Measurements from ENCODE around the gene ARSD. TPM values are rescaled to one million over a fixed set of nuclear protein-coding genes. Genes with fewer than 3 reads are reported as not detected.

The ARSD gene
- total and polyA plus RNA-seq, 2 of the 8 experiments (the other 6 are each of a cell fraction or from before 2014, with no cell fraction given) = 1.8 to 3.2 TPM

- H3K4me1 ChIP-seq (replicated peaks in 1 of 4; ENCODE audit: control insufficient read depth in 3 of 4, insufficient read depth in 4 of 4, low read length in 3 of 4) = no peaks in the 10 kb centered on the region
- no peaks in the 10 kb centered on the region for H4K20me1 ChIP-seq (replicated peaks in 1 of 2; ENCODE audit: control insufficient read depth in 1 of 2, insufficient read depth in 2 of 2, low read length in 2 of 2)
- no peaks in the 10 kb centered on the region for H3K79me1 ChIP-seq (ENCODE audit: low read depth, low read length)
- H2BK120ac ChIP-seq (replicated peaks; ENCODE audit: low read depth, low read length) = no peak overlapping the region
- no peaks in the 10 kb centered on the region for H3K79me2 ChIP-seq (ENCODE audit: control insufficient read depth in 1 of 2, insufficient read depth in 2 of 2, low read length in 2 of 2)
- no peak overlapping the region for H4K5ac ChIP-seq (ENCODE audit: insufficient read length, low read depth, low read length)
- CTCF ChIA-PET (ENCODE audit: partially characterized antibody) = no interaction called here
- H3K23me2 ChIP-seq (ENCODE audit: low read depth, low read length) = no peaks in the 10 kb centered on the region
- no peak for FAIRE-seq
- H3K56ac ChIP-seq (replicated peaks; ENCODE audit: insufficient read length, low read depth, low read length) = no peak overlapping the region
- no peak overlapping the region for H2BK20ac ChIP-seq (ENCODE audit: low read length)
- H3K4ac ChIP-seq (replicated peaks; ENCODE audit: insufficient read length, low read depth, low read length) = no peak overlapping the region
- H2BK15ac ChIP-seq (ENCODE audit: low read length) = no peak overlapping the region
- H2BK12ac ChIP-seq (ENCODE audit: low read depth, low read length) = no peak overlapping the region
- no peak overlapping the region for H3K4me2 ChIP-seq (ENCODE audit: insufficient read depth in 1 of 2, low read depth in 2 of 2, low read length in 2 of 2)
- no peak overlapping the region for H4K8ac ChIP-seq (ENCODE audit: extremely low read depth, insufficient read depth, low read length)
- no peak overlapping the region for H2BK5ac ChIP-seq (ENCODE audit: low read depth, low read length)
- no peak overlapping the region for H2AK5ac ChIP-seq (ENCODE audit: low read depth, low read length)
- no peak overlapping the region for H4K91ac ChIP-seq (replicated peaks; ENCODE audit: insufficient read length, low read length)
- H3K9me3 ChIP-seq (ENCODE audit: insufficient read depth in 2 of 2, low read depth in 1 of 2, low read length in 1 of 2) = no peaks in the 10 kb centered on the region
- H2AFZ ChIP-seq (ENCODE audit: low read length) = no peak overlapping the region
- no peak for DNase-seq (ENCODE audit: low read depth in 1 of 2, low spot score in 2 of 2)
- POLR2A ChIA-PET (ENCODE audit: partially characterized antibody) = interaction anchor here (0.6 to 0.7 kb wide), 2 partner anchors 12 to 20 kb away, joined by 3 to 4 read pairs; no protein-coding TSS in a partner anchor
- H3K18ac ChIP-seq (ENCODE audit: extremely low read depth, low read length) = no peak overlapping the region
- no peak overlapping the region for H3K27ac ChIP-seq (ENCODE audit: low read depth, low read length)
- no peak overlapping the region for H3K9ac ChIP-seq (replicated peaks in 1 of 4; ENCODE audit: extremely low read depth in 1 of 4, low read depth in 3 of 4, low read length in 3 of 4)
- H3K23ac ChIP-seq (ENCODE audit: insufficient read length) = no peak overlapping the region
- H3K27me3 ChIP-seq (replicated peaks in 1 of 4; ENCODE audit: control insufficient read depth in 3 of 4, extremely low read depth in 1 of 4, insufficient read depth in 3 of 4, low read length in 3 of 4) = no peaks in the 10 kb centered on the region
- WGBS, 2 experiments (ENCODE audit: extremely low coverage in 1 of 2, insufficient coverage in 1 of 2, insufficient read length in 1 of 2, insufficient replicate concordance in 2 of 2, low coverage in 1 of 2, low lambda C conversion rate in 2 of 2, missing lambda C conversion rate in 1 of 2) = 88% methylated on average over 7 of the region's 7 CpGs; no CpG with 5 or more reads in 1 of the 2 experiments
- no peak overlapping the region for H3K14ac ChIP-seq (ENCODE audit: insufficient read length)
- H3K36me3 ChIP-seq (ENCODE audit: control insufficient read depth in 2 of 4, insufficient read depth in 4 of 4, low read length in 3 of 4) = peaks cover 0 to 3% (median 0%) of the 10 kb centered on the region in 4 experiments; a peak in 2 of 8 replicates
- no peak overlapping the region for H3K4me3 ChIP-seq (ENCODE audit: extremely low read depth in 1 of 4, insufficient read depth in 2 of 4, low read depth in 3 of 4, low read length in 4 of 4)
- no peak for TF ChIP-seq NANOG (IDR thresholded peaks at IDR 0.05; ENCODE audit: insufficient read depth, low read depth, low read length, poor library complexity, severe bottlenecking)
- TF ChIP-seq SIX5 (IDR thresholded peaks at IDR 0.05; ENCODE audit: low read depth, low read length) = no peak
- no peak for TF ChIP-seq CHD1 (IDR thresholded peaks at IDR 0.05; ENCODE audit: low read depth, low read length)
- TF ChIP-seq SIRT6 (IDR thresholded peaks at IDR 0.05; ENCODE audit: low read length) = no peak
- no peak for TF ChIP-seq JUND (IDR thresholded peaks at IDR 0.05; ENCODE audit: low read length)
- no peak for TF ChIP-seq CREB1 (IDR thresholded peaks at IDR 0.05)
- TF ChIP-seq FOSL1 (IDR thresholded peaks at IDR 0.05; ENCODE audit: insufficient read depth, low read depth, low read length) = no peak
- TF ChIP-seq GTF2F1 (IDR thresholded peaks at IDR 0.05; ENCODE audit: borderline replicate concordance, low read depth, low read length) = no peak
- no peak for TF ChIP-seq TAF7 (optimal IDR thresholded peaks at IDR 0.05; ENCODE audit: borderline replicate concordance, low read depth, low read length)
- no peak for TF ChIP-seq BRCA1 (IDR thresholded peaks at IDR 0.05; ENCODE audit: low read depth, low read length)
- TF ChIP-seq TEAD4 (IDR thresholded peaks at IDR 0.05; ENCODE audit: low read depth, low read length) = no peak
- no peak for TF ChIP-seq CTBP2 (IDR thresholded peaks at IDR 0.05; ENCODE audit: borderline replicate concordance, insufficient read depth, insufficient read length, low read length)
- no peak for TF ChIP-seq TCF12 (IDR thresholded peaks at IDR 0.05; ENCODE audit: low read depth, low read length)
- no peak for TF ChIP-seq ASH2L (IDR thresholded peaks at IDR 0.05; ENCODE audit: low read length)
- no peak for TF ChIP-seq GABPA (IDR thresholded peaks at IDR 0.05; ENCODE audit: borderline replicate concordance, insufficient read depth, low read length)
Observed at GRCh38 chrX:2872671-2873277, 56.4 kb downstream of the ARSD start.
